GM23338 (cell line): ENCODE data around the gene TLCD3B. TPM values are rescaled to one million over a fixed set of nuclear protein-coding genes. Genes with fewer than 3 reads are reported as not detected.

Source experiments
- ATAC-seq: fragments of 200-7000 bp; cut with Tn5 transposase; 3 replicates; pipeline ENCODE4 v1.9.1; 2020
- DNase-seq: peaks from one replicate; pipeline ENCODE4 v3.0.0-alpha.2; 2015; ENCODE audit warnings: low spot score
- H2AFZ ChIP-seq: fragments of 200-600 bp; sonication (generic); 2 replicates; pipeline ENCODE4 v1.8.0; 2016; ENCODE audit warnings: antibody characterized with exemption, mild to moderate bottlenecking, moderate library complexity
- H3F3A ChIP-seq: fragments of 200-600 bp; sonication (generic); replicated peaks from 2 replicates; pipeline ENCODE4 v1.8.0; 2017; ENCODE audit warnings: antibody characterized with exemption, mixed run types, low read depth
- H3K27ac ChIP-seq: fragments of 200-600 bp; sonication (generic); 2 replicates; pipeline ENCODE4 v1.6.1; 2016; ENCODE audit warnings: low read depth
- H3K27me3 ChIP-seq: fragments of 200-600 bp; sonication (generic); 2 replicates; pipeline ENCODE4 v1.8.0; 2016; ENCODE audit warnings: mild to moderate bottlenecking, mixed run types, moderate library complexity; ENCODE audit not compliant: insufficient read depth
- H3K36me3 ChIP-seq: fragments of 200-600 bp; sonication (generic); 2 replicates; pipeline ENCODE4 v1.8.0; 2016; ENCODE audit warnings: mild to moderate bottlenecking; ENCODE audit not compliant: insufficient read depth
- H3K4me1 ChIP-seq: fragments of 200-600 bp; sonication (generic); 2 replicates; pipeline ENCODE4 v1.8.0; 2016; ENCODE audit warnings: mild to moderate bottlenecking, moderate library complexity; ENCODE audit not compliant: insufficient read depth
- H3K4me2 ChIP-seq: fragments of 200-600 bp; sonication (generic); 2 replicates; pipeline ENCODE4 v1.7.1; 2017; ENCODE audit warnings: mixed run types
- H3K4me3 ChIP-seq: fragments of 200-600 bp; sonication (generic); 2 replicates; pipeline ENCODE4 v1.6.1; 2016; ENCODE audit warnings: mixed run types
- H3K79me2 ChIP-seq: fragments of 200-600 bp; sonication (generic); replicated peaks from 2 replicates; pipeline ENCODE4 v1.8.0; 2017; ENCODE audit warnings: mild to moderate bottlenecking; ENCODE audit not compliant: insufficient read depth
- H3K9me2 ChIP-seq: fragments of 200-600 bp; sonication (generic); 2 replicates; pipeline ENCODE4 v1.8.0; 2017; ENCODE audit not compliant: insufficient read depth
- H4K20me1 ChIP-seq: fragments of 200-600 bp; sonication (generic); replicated peaks from 2 replicates; pipeline ENCODE4 v1.8.0; 2017; ENCODE audit warnings: mild to moderate bottlenecking; ENCODE audit not compliant: insufficient read depth
- H3K27ac Mint-ChIP-seq: 2 replicates; pipeline ENCODE4 v1.8.0; 2020; ENCODE audit warnings: inconsistent platforms, mild to moderate bottlenecking, moderate library complexity, mixed read lengths
- H3K27me3 Mint-ChIP-seq: 3 replicates; pipeline ENCODE4 v1.8.0; 2022; ENCODE audit warnings: low read depth, mild to moderate bottlenecking, moderate library complexity, mixed read lengths, inconsistent platforms; ENCODE audit not compliant: insufficient read depth, poor library complexity
- H3K36me3 Mint-ChIP-seq: 3 replicates; pipeline ENCODE4 v1.8.0; 2021; ENCODE audit warnings: low read depth, mild to moderate bottlenecking, inconsistent platforms, moderate library complexity, mixed read lengths
- H3K4me1 Mint-ChIP-seq: 3 replicates; pipeline ENCODE4 v1.8.0; 2020; ENCODE audit warnings: mild to moderate bottlenecking, inconsistent platforms, mixed read lengths
- H3K4me3 Mint-ChIP-seq: 3 replicates; pipeline ENCODE4 v1.8.0; 2021; ENCODE audit warnings: moderate library complexity, mild to moderate bottlenecking, inconsistent platforms, mixed read lengths
- H3K9me3 Mint-ChIP-seq: 3 replicates; pipeline ENCODE4 v1.8.0; 2020; ENCODE audit warnings: moderate library complexity, mild to moderate bottlenecking, inconsistent platforms, mixed read lengths
- CREB1 ChIP-seq: fragments of 250-450 bp; sonication (Bioruptor Pico); IDR thresholded peaks from 2 replicates; pipeline ENCODE4 v1.5.0; 2020; ENCODE audit warnings: low read depth, mild to moderate bottlenecking, moderate library complexity
- ETS1 ChIP-seq: IDR thresholded peaks from 2 replicates; pipeline ENCODE4 v1.6.1; 2016; ENCODE audit warnings: antibody characterized with exemption
- EZH2 ChIP-seq: fragments of 200-600 bp; sonication (generic); IDR thresholded peaks from one replicate; pipeline ENCODE4 v1.8.0; 2017; ENCODE audit warnings: antibody characterized with exemption, mild to moderate bottlenecking, low read depth; ENCODE audit not compliant: unreplicated experiment
- EZH2phosphoT487 ChIP-seq: fragments of 200-600 bp; sonication (generic); IDR thresholded peaks from one replicate; pipeline ENCODE4 v1.8.1; 2018; ENCODE audit warnings: antibody characterized with exemption; ENCODE audit not compliant: unreplicated experiment
- JUNB ChIP-seq: IDR thresholded peaks from one replicate; pipeline ENCODE4 v1.6.1; 2016; ENCODE audit warnings: antibody characterized with exemption; ENCODE audit not compliant: unreplicated experiment
- NANOG ChIP-seq: IDR thresholded peaks from 2 replicates; pipeline ENCODE4 v1.6.1; 2016; ENCODE audit warnings: antibody characterized with exemption, borderline replicate concordance
- POLR2AphosphoS5 ChIP-seq: IDR thresholded peaks from 2 replicates; pipeline ENCODE4 v1.6.1; 2016; ENCODE audit warnings: antibody characterized with exemption, low read depth
- REST ChIP-seq: IDR thresholded peaks from one replicate; pipeline ENCODE4 v1.6.1; 2018; ENCODE audit warnings: antibody characterized with exemption; ENCODE audit not compliant: unreplicated experiment
- STAT1 ChIP-seq: IDR thresholded peaks from one replicate; pipeline ENCODE4 v1.6.1; 2016; ENCODE audit warnings: antibody characterized with exemption; ENCODE audit not compliant: unreplicated experiment
- ZNF114 ChIP-seq: fragments of 250-450 bp; sonication (Bioruptor Pico); IDR thresholded peaks from 2 replicates; pipeline ENCODE4 v1.5.0; 2020; ENCODE audit warnings: mild to moderate bottlenecking, moderate library complexity
- ZNF331 ChIP-seq: fragments of 250-450 bp; sonication (Bioruptor Pico); IDR thresholded peaks from 2 replicates; pipeline ENCODE4 v1.5.0; 2020; ENCODE audit warnings: low read depth, mild to moderate bottlenecking, moderate library complexity
- polyA plus RNA-seq: library from polyadenylated mRNA; unstranded; fragments of >200 nt; fragmentation: Nextera tagmentation; extraction: Ambion mirVana; gene quantifications from 2 replicates; pipeline ENCODE4 v1.2.1, GENCODE V29; 2016
- total RNA-seq: library from RNA; depleted of rRNA; stranded (reverse); fragments of >200 nt; shearing (Covaris generic); gene quantifications from 2 replicates; pipeline ENCODE4 v1.2.3, GENCODE V29; 2014
- TF ChIP-seq, protein P1 (sequence below): fragments of 250-450 bp; sonication (Bioruptor Pico); IDR thresholded peaks from 2 replicates; pipeline ENCODE4 v1.5.0; 2020; ENCODE audit warnings: mild to moderate bottlenecking, moderate library complexity
- TF ChIP-seq, protein P2 (sequence below), 2 experiments: fragments of 200-600 bp in 1 of 2; sonication (generic) in 1 of 2; conservative IDR thresholded peaks; 2 replicates each; pipeline versions ENCODE4 v1.5.1 to v1.6.1; 2016 to 2017; ENCODE audit warnings: antibody characterized with exemption in 2 of 2, low read depth in 2 of 2, mild to moderate bottlenecking in 2 of 2, moderate library complexity in 1 of 2

TLCD3B gene
- total and polyA plus RNA-seq, 2 experiments from 2014 or later, result 14.2 to 37.4 TPM

- Mint-ChIP-seq H3K9me3 (peaks cover 2% of the 10 kb centered on the region; the same call in 2 of the 3 replicates), H3K4me1 (peaks cover 20% of the 10 kb centered on the region), H3K27me3 (peaks cover 13% of the 10 kb centered on the region), H3K4me3 (peak overlapping the region; percentile 98), H3K27ac (peak overlapping the region; percentile 98), H3K36me3 (peaks cover 45% of the 10 kb centered on the region)
- Histone ChIP-seq H3K4me1 (peaks cover 13% of the 10 kb centered on the region), H4K20me1 (peaks cover 6% of the 10 kb centered on the region; the same call in 1 of the 2 replicates), H3K79me2 (peaks cover 7% of the 10 kb centered on the region; the same call in 1 of the 2 replicates), H3K9me2 (no peaks in the 10 kb centered on the region), H3K4me2 (peak overlapping the region; percentile 94), H3K36me3 (peaks cover 6% of the 10 kb centered on the region), H2AFZ (peak overlapping the region; percentile 69; the same call in 1 of the 2 replicates), H3K27ac (peak overlapping the region; percentile 82; the same call in 1 of the 2 replicates), H3K27me3 (no peaks in the 10 kb centered on the region), H3F3A (peaks cover 20% of the 10 kb centered on the region), H3K4me3 (peak overlapping the region; percentile 94)
- TF ChIP-seq POLR2AphosphoS5 (no peak), EZH2phosphoT487 (no peak), ZNF331 (no peak), EZH2 (no peak), ZNF114 (CRISPR knock-in tag) (no peak), NANOG (no peak), JUNB (no peak), STAT1 (no peak), REST (no peak), ETS1 (no peak), CREB1 (CRISPR knock-in tag) (no peak)
- TF ChIP-seq, protein P1, sequence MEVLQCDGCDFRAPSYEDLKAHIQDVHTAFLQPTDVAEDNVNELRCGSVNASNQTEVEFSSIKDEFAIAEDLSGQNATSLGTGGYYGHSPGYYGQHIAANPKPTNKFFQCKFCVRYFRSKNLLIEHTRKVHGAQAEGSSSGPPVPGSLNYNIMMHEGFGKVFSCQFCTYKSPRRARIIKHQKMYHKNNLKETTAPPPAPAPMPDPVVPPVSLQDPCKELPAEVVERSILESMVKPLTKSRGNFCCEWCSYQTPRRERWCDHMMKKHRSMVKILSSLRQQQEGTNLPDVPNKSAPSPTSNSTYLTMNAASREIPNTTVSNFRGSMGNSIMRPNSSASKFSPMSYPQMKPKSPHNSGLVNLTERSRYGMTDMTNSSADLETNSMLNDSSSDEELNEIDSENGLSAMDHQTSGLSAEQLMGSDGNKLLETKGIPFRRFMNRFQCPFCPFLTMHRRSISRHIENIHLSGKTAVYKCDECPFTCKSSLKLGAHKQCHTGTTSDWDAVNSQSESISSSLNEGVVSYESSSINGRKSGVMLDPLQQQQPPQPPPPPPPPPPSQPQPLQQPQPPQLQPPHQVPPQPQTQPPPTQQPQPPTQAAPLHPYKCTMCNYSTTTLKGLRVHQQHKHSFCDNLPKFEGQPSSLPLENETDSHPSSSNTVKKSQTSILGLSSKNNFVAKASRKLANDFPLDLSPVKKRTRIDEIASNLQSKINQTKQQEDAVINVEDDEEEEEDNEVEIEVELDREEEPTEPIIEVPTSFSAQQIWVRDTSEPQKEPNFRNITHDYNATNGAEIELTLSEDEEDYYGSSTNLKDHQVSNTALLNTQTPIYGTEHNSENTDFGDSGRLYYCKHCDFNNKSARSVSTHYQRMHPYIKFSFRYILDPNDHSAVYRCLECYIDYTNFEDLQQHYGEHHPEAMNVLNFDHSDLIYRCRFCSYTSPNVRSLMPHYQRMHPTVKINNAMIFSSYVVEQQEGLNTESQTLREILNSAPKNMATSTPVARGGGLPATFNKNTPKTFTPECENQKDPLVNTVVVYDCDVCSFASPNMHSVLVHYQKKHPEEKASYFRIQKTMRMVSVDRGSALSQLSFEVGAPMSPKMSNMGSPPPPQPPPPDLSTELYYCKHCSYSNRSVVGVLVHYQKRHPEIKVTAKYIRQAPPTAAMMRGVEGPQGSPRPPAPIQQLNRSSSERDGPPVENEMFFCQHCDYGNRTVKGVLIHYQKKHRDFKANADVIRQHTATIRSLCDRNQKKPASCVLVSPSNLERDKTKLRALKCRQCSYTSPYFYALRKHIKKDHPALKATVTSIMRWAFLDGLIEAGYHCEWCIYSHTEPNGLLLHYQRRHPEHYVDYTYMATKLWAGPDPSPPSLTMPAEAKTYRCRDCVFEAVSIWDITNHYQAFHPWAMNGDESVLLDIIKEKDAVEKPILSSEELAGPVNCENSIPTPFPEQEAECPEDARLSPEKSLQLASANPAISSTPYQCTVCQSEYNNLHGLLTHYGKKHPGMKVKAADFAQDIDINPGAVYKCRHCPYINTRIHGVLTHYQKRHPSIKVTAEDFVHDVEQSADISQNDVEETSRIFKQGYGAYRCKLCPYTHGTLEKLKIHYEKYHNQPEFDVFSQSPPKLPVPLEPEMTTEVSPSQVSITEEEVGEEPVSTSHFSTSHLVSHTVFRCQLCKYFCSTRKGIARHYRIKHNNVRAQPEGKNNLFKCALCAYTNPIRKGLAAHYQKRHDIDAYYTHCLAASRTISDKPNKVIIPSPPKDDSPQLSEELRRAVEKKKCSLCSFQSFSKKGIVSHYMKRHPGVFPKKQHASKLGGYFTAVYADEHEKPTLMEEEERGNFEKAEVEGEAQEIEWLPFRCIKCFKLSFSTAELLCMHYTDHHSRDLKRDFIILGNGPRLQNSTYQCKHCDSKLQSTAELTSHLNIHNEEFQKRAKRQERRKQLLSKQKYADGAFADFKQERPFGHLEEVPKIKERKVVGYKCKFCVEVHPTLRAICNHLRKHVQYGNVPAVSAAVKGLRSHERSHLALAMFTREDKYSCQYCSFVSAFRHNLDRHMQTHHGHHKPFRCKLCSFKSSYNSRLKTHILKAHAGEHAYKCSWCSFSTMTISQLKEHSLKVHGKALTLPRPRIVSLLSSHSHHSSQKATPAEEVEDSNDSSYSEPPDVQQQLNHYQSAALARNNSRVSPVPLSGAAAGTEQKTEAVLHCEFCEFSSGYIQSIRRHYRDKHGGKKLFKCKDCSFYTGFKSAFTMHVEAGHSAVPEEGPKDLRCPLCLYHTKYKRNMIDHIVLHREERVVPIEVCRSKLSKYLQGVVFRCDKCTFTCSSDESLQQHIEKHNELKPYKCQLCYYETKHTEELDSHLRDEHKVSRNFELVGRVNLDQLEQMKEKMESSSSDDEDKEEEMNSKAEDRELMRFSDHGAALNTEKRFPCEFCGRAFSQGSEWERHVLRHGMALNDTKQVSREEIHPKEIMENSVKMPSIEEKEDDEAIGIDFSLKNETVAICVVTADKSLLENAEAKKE (CRISPR knock-in tag), result no peak
- TF ChIP-seq, protein P2, sequence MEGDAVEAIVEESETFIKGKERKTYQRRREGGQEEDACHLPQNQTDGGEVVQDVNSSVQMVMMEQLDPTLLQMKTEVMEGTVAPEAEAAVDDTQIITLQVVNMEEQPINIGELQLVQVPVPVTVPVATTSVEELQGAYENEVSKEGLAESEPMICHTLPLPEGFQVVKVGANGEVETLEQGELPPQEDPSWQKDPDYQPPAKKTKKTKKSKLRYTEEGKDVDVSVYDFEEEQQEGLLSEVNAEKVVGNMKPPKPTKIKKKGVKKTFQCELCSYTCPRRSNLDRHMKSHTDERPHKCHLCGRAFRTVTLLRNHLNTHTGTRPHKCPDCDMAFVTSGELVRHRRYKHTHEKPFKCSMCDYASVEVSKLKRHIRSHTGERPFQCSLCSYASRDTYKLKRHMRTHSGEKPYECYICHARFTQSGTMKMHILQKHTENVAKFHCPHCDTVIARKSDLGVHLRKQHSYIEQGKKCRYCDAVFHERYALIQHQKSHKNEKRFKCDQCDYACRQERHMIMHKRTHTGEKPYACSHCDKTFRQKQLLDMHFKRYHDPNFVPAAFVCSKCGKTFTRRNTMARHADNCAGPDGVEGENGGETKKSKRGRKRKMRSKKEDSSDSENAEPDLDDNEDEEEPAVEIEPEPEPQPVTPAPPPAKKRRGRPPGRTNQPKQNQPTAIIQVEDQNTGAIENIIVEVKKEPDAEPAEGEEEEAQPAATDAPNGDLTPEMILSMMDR (conservative IDR thresholded peaks at IDR 0.05; ENCODE audit: low read depth in 2 of 2), result no peak
- ATAC-seq, result peak; percentile 75
- no peak for DNase-seq
These were observed 36.3 kb downstream of the TLCD3B start for GRCh38 chr16:29994600-29995323.
